Dermis microvascular lymphatic vessel endothelial cell (primary cell): ENCODE data around the gene ASNS. TPM values are rescaled to one million over a fixed set of nuclear protein-coding genes. Genes with fewer than 3 reads are reported as not detected.
"Not testable (repeated sequence)": the region's sequence is repeated elsewhere in the genome, so short reads cannot be mapped to it uniquely, and the experiment has no call there.

Experiments
- DNase-seq, 2 donors: peaks; one replicate each; pipeline versions ENCODE4 v3.0.0 to v3.0.0-alpha.2; 2010; ENCODE audit warnings: low read depth in 2 of 2
- total RNA-seq: library from RNA; depleted of rRNA; stranded (reverse); fragments of >200 nt; gene quantifications from 2 replicates; pipeline ENCODE4 v1.2.1, GENCODE V29; 2014

The ASNS gene
- total RNA-seq = 1.6 and 3.1 TPM in 2 replicates

GRCh38 chr7:97872025-97872669, at the start of gene ASNS:
Gene ASNS, minus strand, starts transcription at chr7:97872408. Its CDS starts 3,252 bp downstream, at chr7:97869156.
- DNase-seq = peak; percentile 22 to 84

GRCh38 chr7:97921254-97921653, 49.0 kb upstream of the ASNS start:
- DNase-seq = not testable (repeated sequence)

GRCh38 chr7:97915267-97915666, 43.1 kb upstream of the ASNS start:
- not testable (repeated sequence) for DNase-seq

GRCh38 chr7:97912294-97912693, 40.1 kb upstream of the ASNS start:
- DNase-seq = not testable (repeated sequence)

- not testable (repeated sequence) for DNase-seq
Observed at GRCh38 chr7:97896893-97897292, 24.7 kb upstream of the ASNS start.

- not testable (repeated sequence) for DNase-seq
Observed at GRCh38 chr7:97891721-97892120, 19.5 kb upstream of the ASNS start.

GRCh38 chr7:97879527-97879926, 7.3 kb upstream of the ASNS start:
- DNase-seq = not testable (repeated sequence)

- DNase-seq = not testable (repeated sequence)
Observed at GRCh38 chr7:97874894-97875293, 2.7 kb upstream of the ASNS start.

GRCh38 chr7:97873606-97874005, 1.4 kb upstream of the ASNS start:
- no peak for DNase-seq

- DNase-seq = no peak
Observed at GRCh38 chr7:97871659-97872024, 566 bp downstream of the ASNS start.

- DNase-seq = no peak
Observed at GRCh38 chr7:97868788-97869187, 3.4 kb downstream of the ASNS start.

GRCh38 chr7:97868314-97868713, 3.9 kb downstream of the ASNS start:
- no peak for DNase-seq

- DNase-seq = no peak
Observed at GRCh38 chr7:97865104-97865503, 7.1 kb downstream of the ASNS start.

GRCh38 chr7:97859606-97860204, 12.5 kb downstream of the ASNS start:
- no peak for DNase-seq

- DNase-seq = no peak
Observed at GRCh38 chr7:97858221-97858620, 14.0 kb downstream of the ASNS start.

GRCh38 chr7:97857544-97857943, 14.7 kb downstream of the ASNS start:
- no peak for DNase-seq

GRCh38 chr7:97851683-97852082, 20.5 kb downstream of the ASNS start:
- DNase-seq = no peak

- not testable (repeated sequence) for DNase-seq
Observed at GRCh38 chr7:97850262-97851031, 21.8 kb downstream of the ASNS start.

- DNase-seq = no peak
Observed at GRCh38 chr7:97847791-97848190, 24.4 kb downstream of the ASNS start.

GRCh38 chr7:97846945-97847344, 25.3 kb downstream of the ASNS start:
- DNase-seq = no peak

- DNase-seq = peak in 1 of 2 donors; percentile 25
Observed at GRCh38 chr7:97845622-97846203, 26.5 kb downstream of the ASNS start.

GRCh38 chr7:97844036-97844435, 28.2 kb downstream of the ASNS start:
- DNase-seq = peak in 1 of 2 donors; percentile 12
